Activated CD4-positive, alpha-beta memory T cell treated with anti-CD3 and anti-CD28 coated beads for 36 hours (primary cell): ENCODE data around the gene RBMS1. TPM values are rescaled to one million over a fixed set of nuclear protein-coding genes. Genes with fewer than 3 reads are reported as not detected.
A peak's percentile ranks its signal among the peaks of the same experiment; 100 is the strongest.

Experiments
- CTCF ChIA-PET: fragments of 350-600 bp; sonication (Branson Sonifier 250); formaldehyde crosslinking; loops from one replicate; lab custom pipeline; 2021; ENCODE audit warnings: antibody characterized with exemption, inconsistent platforms; lab: Charles Lee
- POLR2A ChIA-PET: fragments of 350-600 bp; sonication (Branson Sonifier 250); formaldehyde crosslinking; loops from one replicate; lab custom pipeline; 2021; ENCODE audit warnings: antibody characterized with exemption; lab: Charles Lee
- DNase-seq: peaks from one replicate; pipeline ENCODE4 v3.0.0-alpha.2; 2020
- H3K27ac Mint-ChIP-seq: one replicate; pipeline ENCODE4 v1.8.0; 2021; ENCODE audit warnings: mixed read lengths
- H3K27me3 Mint-ChIP-seq: one replicate; pipeline ENCODE4 v1.8.0; 2021; ENCODE audit warnings: mixed read lengths
- H3K36me3 Mint-ChIP-seq: one replicate; pipeline ENCODE4 v1.8.0; 2021; ENCODE audit warnings: mixed read lengths
- H3K4me1 Mint-ChIP-seq: one replicate; pipeline ENCODE4 v1.8.0; 2021; ENCODE audit warnings: low read depth, mixed read lengths
- H3K4me3 Mint-ChIP-seq: one replicate; pipeline ENCODE4 v1.8.0; 2021; ENCODE audit warnings: mild to moderate bottlenecking, mixed read lengths
- H3K9me3 Mint-ChIP-seq: one replicate; pipeline ENCODE4 v1.8.0; 2021; ENCODE audit warnings: mixed read lengths
- intact Hi-C: fragments of 100-400 bp; cut with micrococcal nuclease; formaldehyde crosslinking; loops from one replicate; pipeline ENCODE4 v1.15.1; 2023
- total RNA-seq, 2 experiments: library from RNA; stranded (reverse); gene quantifications; one replicate each; pipeline ENCODE4 v1.2.3, GENCODE V29; 2021

Gene RBMS1
- total RNA-seq, 2 experiments from 2014 or later, result 37.9 to 40.0 TPM

DNA sequence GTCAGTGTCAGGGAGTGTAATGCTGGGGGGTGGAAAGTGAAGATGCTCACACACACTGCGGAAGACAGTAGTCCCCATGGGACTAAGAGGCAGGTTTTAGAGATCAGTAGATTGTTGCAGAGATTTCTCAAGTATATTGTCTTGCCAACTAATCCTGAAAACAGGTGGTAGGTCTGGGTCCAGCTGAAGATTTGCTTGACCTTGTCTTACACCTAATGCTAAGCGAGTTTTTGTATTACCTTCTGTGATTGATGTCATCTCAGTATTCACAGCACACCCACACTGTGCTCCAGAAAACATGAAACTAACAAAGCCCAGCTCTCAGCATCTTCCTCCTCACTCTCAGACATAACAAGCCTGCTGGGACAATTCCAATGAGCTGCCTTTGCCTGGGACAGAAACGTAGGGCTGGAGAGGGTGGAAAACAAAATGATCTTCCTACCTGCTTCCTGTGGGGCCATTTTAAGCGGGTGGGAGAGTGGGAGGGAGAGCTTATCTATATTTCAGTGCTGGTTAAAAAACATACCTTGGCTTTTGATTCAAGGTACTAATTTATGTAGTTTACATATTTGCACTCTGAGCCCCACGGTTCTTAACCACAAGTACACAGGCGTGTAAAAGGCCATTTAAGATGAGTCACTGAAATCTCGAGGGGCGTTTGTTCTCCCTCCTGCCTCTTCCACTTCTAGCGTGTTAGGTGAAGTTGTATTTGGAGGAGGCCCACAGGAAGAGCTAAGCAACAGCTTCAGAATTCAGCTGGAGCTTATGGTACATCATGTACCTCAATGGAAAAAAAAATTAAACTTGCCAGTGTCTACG is 23.1 kb upstream of the RBMS1 start:
- CTCF ChIA-PET, result interaction anchor here (0.6 to 1.8 kb wide), 5 partner anchors 88 to 265 kb away, joined by 3 to 5 read pairs (median 3); no protein-coding TSS in a partner anchor
- POLR2A ChIA-PET, result no interaction called here
- peaks cover 33% of the 10 kb centered on the region for H3K4me1 Mint-ChIP-seq
- intact Hi-C loops, result loop anchor here (1.0 to 5.0 kb wide), 4 partner anchors 9 to 294 kb away; no protein-coding TSS in a partner anchor
- H3K27me3 Mint-ChIP-seq, result no peaks in the 10 kb centered on the region
- no peaks in the 10 kb centered on the region for H3K36me3 Mint-ChIP-seq
- peak overlapping the region; percentile 10 for H3K27ac Mint-ChIP-seq
- no peak overlapping the region for H3K4me3 Mint-ChIP-seq
- H3K9me3 Mint-ChIP-seq, result no peaks in the 10 kb centered on the region
- peak; percentile 26 for DNase-seq

DNA sequence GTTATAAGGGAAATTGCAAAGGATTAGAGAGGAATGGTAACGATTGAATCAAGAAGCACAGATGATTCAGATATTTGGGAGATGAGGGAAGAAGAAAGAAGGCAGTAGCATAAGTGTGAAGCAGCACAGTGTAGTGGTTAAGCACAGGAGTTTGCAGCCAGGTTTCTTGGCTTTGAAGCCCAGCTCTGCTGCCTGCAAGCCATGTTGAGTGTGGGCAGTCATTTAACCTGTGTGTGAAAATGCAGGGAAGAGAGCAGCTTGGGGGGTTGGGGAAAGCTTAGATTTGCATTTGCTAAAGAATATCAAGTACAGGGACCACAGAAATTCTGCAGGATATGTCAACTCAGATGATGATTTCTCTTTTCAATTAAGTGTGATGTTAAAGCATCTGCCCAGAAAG is 21.5 kb upstream of the RBMS1 start:
- intact Hi-C loops, result loop anchor here (5.0 kb wide), 2 partner anchors 137 to 293 kb away; no protein-coding TSS in a partner anchor
- CTCF ChIA-PET, result no interaction called here
- POLR2A ChIA-PET, result no interaction called here
- no peaks in the 10 kb centered on the region for H3K36me3 Mint-ChIP-seq
- no peak overlapping the region for H3K4me3 Mint-ChIP-seq
- no peaks in the 10 kb centered on the region for H3K9me3 Mint-ChIP-seq
- H3K27ac Mint-ChIP-seq, result no peak overlapping the region
- peaks cover 33% of the 10 kb centered on the region for H3K4me1 Mint-ChIP-seq
- DNase-seq, result no peak
- H3K27me3 Mint-ChIP-seq, result no peaks in the 10 kb centered on the region

GRCh38 chr2:160513120-160513519 is 19.5 kb upstream of the RBMS1 start:
- POLR2A ChIA-PET, result no interaction called here
- intact Hi-C loops, result no loop called here

DNA sequence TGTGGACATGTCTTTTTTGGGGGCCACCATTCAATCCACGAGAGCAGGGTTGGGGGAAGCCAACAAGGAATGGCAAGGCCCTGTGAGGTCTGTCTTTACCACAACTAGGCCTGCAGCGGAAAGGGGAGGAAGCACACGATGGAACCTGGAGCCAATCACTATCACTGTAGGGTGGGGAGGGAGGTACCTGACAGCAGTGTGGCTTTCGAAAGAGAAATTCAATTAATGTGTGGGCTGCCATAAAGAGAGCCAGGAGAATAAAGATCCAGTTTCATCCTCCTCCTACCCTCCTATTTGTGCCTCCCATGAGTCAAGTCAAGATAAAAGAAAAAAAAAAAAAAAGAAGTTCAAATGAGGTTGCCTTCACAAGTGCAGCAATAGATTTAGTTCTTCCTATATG is 18.9 kb upstream of the RBMS1 start:
- H3K27me3 Mint-ChIP-seq, result no peaks in the 10 kb centered on the region

More at GRCh38 chr2:160513120-160513519, 19.5 kb upstream of the RBMS1 start:
- no peak overlapping the region for H3K27ac Mint-ChIP-seq
- H3K4me1 Mint-ChIP-seq, result peaks cover 35% of the 10 kb centered on the region
- no peak overlapping the region for H3K4me3 Mint-ChIP-seq
- no peaks in the 10 kb centered on the region for H3K27me3 Mint-ChIP-seq
- H3K36me3 Mint-ChIP-seq, result no peaks in the 10 kb centered on the region
- CTCF ChIA-PET, result no interaction called here
- H3K9me3 Mint-ChIP-seq, result no peaks in the 10 kb centered on the region
- DNase-seq, result no peak

DNA sequence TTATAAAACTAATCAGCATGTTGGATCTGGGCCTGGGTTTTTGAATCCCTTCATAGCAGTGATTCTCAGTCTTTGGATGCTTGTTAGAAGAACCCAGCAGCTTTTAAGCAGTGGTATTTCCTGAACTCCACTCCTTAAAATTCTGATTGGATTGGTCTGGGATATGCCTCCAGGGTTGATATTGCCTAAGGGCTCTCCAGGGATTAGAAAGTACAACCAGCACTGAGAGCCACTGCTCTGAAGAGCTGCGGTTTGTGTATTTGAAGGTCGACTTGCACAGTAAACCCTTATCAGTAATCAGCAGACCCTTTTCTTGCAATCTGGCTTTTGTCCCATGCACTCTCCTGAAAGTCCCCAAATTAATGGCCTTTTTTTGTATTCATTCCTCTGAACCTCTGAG is 17.0 kb upstream of the RBMS1 start:
- H3K4me3 Mint-ChIP-seq, result no peak overlapping the region
- no peak for DNase-seq
- ChIA-PET POLR2A (interaction anchor here (0.6 kb wide), 1 partner anchor 1637 kb away, joined by 4 read pairs; no protein-coding TSS in a partner anchor), CTCF (no interaction called here)
- no peaks in the 10 kb centered on the region for H3K27me3 Mint-ChIP-seq
- peaks cover 33% of the 10 kb centered on the region for H3K4me1 Mint-ChIP-seq
- H3K9me3 Mint-ChIP-seq, result no peaks in the 10 kb centered on the region
- no peaks in the 10 kb centered on the region for H3K36me3 Mint-ChIP-seq
- H3K27ac Mint-ChIP-seq, result no peak overlapping the region
- intact Hi-C loops, result no loop called here

More for the DNA sequence above, 18.9 kb upstream of the RBMS1 start:
- CTCF ChIA-PET, result no interaction called here
- Mint-ChIP-seq H3K4me3 (no peak overlapping the region), H3K9me3 (no peaks in the 10 kb centered on the region), H3K4me1 (peaks cover 35% of the 10 kb centered on the region), H3K36me3 (no peaks in the 10 kb centered on the region), H3K27ac (no peak overlapping the region)
- DNase-seq, result no peak
- POLR2A ChIA-PET, result no interaction called here
- intact Hi-C loops, result no loop called here

- Mint-ChIP-seq H3K9me3 (no peaks in the 10 kb centered on the region), H3K4me1 (peaks cover 24% of the 10 kb centered on the region), H3K27ac (no peak overlapping the region), H3K36me3 (no peaks in the 10 kb centered on the region), H3K4me3 (no peak overlapping the region), H3K27me3 (no peaks in the 10 kb centered on the region)
- POLR2A ChIA-PET, result no interaction called here
- no peak for DNase-seq
- CTCF ChIA-PET, result no interaction called here
- intact Hi-C loops, result no loop called here
These were observed 15.4 kb upstream of the RBMS1 start for GRCh38 chr2:160509016-160509415.

DNA sequence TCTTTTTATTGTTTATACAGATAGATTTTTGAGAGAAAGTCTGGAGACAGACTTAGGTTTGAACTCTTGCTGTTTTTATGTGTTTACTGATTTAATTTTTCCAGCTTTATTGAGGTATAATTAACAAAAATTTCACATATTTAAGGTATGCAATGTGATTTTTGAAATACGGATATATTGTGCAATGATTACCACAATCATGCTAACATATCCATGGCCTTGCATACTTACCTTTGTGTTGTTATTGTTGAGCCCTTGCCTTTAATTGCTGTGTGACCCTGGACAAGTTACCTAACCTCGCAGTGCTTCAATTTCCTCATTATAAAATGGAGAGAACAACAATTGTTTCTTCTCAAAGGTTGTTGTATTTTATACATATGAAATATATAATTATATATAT is 13.9 kb upstream of the RBMS1 start:
- ChIA-PET POLR2A (no interaction called here), CTCF (no interaction called here)
- intact Hi-C loops, result loop anchor here (1.0 kb wide), 1 partner anchor 9 kb away; no protein-coding TSS in a partner anchor
- DNase-seq, result no peak
- no peak overlapping the region for H3K27ac Mint-ChIP-seq
- no peaks in the 10 kb centered on the region for H3K36me3 Mint-ChIP-seq
- no peaks in the 10 kb centered on the region for H3K9me3 Mint-ChIP-seq
- no peaks in the 10 kb centered on the region for H3K27me3 Mint-ChIP-seq
- H3K4me1 Mint-ChIP-seq, result peaks cover 20% of the 10 kb centered on the region
- no peak overlapping the region for H3K4me3 Mint-ChIP-seq

DNA sequence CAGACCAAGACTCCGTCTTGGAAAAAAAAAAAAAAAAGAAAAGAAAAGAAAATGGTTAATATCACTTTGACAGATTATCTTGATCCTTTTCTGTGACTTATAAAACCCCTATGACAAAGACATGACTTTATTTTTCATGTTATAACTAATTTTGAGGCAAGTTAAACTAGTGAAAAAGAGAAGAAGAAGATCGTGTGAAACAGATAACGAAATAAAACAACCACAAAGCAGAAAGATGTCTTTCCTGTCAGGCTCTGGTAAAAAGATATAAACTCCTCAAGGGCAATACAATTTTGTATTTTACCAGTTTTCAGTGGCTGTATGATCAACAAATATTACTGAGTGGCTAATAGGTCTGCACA is 13.4 kb upstream of the RBMS1 start:
- CTCF ChIA-PET, result no interaction called here

GRCh38 chr2:160506371-160507045 is 12.9 kb upstream of the RBMS1 start:
- Mint-ChIP-seq H3K4me1 (peaks cover 15% of the 10 kb centered on the region), H3K27ac (peak overlapping the region; percentile 0), H3K36me3 (no peaks in the 10 kb centered on the region), H3K27me3 (no peaks in the 10 kb centered on the region), H3K9me3 (no peaks in the 10 kb centered on the region), H3K4me3 (peak overlapping the region; percentile 31)
- DNase-seq, result no peak
- intact Hi-C loops, result loop anchor here (1.0 kb wide), 1 partner anchor 10 kb away; no protein-coding TSS in a partner anchor
- ChIA-PET POLR2A (no interaction called here), CTCF (no interaction called here)

More for the DNA sequence above, 13.4 kb upstream of the RBMS1 start:
- Mint-ChIP-seq H3K9me3 (no peaks in the 10 kb centered on the region), H3K4me1 (peaks cover 16% of the 10 kb centered on the region), H3K27ac (no peak overlapping the region), H3K36me3 (no peaks in the 10 kb centered on the region), H3K27me3 (no peaks in the 10 kb centered on the region), H3K4me3 (peak overlapping the region; percentile 31)
- intact Hi-C loops, result loop anchor here (1.0 kb wide), 1 partner anchor 9 kb away; no protein-coding TSS in a partner anchor
- POLR2A ChIA-PET, result no interaction called here
- DNase-seq, result no peak

GRCh38 chr2:160505256-160505655 is 11.6 kb upstream of the RBMS1 start:
- no peaks in the 10 kb centered on the region for H3K9me3 Mint-ChIP-seq
- H3K27ac Mint-ChIP-seq, result no peak overlapping the region
- no peak for DNase-seq
- no peak overlapping the region for H3K4me3 Mint-ChIP-seq
- peaks cover 15% of the 10 kb centered on the region for H3K4me1 Mint-ChIP-seq
- no peaks in the 10 kb centered on the region for H3K36me3 Mint-ChIP-seq
- ChIA-PET POLR2A (no interaction called here), CTCF (no interaction called here)
- no peaks in the 10 kb centered on the region for H3K27me3 Mint-ChIP-seq
- intact Hi-C loops, result no loop called here

DNA sequence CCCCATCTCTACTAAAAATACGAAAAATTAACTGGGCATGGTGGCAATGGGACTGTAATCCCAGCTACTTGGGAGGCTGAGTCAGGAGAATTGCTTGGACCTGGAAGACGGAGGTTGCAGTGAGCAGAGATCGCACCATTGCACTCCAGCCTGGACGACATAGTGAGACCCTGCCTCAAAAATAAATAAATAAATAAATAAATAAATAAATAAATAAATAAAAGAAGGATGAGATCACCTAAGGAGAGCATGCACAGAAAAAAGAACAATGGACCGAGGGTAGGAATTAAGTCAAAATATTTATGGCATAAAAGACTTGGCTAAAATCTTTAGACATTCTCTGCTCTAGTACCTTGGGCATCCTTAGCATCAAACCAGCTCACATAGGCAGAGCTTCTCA is 8.9 kb upstream of the RBMS1 start:
- Mint-ChIP-seq H3K4me1 (peaks cover 13% of the 10 kb centered on the region), H3K9me3 (no peaks in the 10 kb centered on the region), H3K27ac (no peak overlapping the region), H3K27me3 (no peaks in the 10 kb centered on the region), H3K4me3 (no peak overlapping the region), H3K36me3 (no peaks in the 10 kb centered on the region)
- ChIA-PET POLR2A (no interaction called here), CTCF (no interaction called here)
- DNase-seq, result no peak
- intact Hi-C loops, result no loop called here

DNA sequence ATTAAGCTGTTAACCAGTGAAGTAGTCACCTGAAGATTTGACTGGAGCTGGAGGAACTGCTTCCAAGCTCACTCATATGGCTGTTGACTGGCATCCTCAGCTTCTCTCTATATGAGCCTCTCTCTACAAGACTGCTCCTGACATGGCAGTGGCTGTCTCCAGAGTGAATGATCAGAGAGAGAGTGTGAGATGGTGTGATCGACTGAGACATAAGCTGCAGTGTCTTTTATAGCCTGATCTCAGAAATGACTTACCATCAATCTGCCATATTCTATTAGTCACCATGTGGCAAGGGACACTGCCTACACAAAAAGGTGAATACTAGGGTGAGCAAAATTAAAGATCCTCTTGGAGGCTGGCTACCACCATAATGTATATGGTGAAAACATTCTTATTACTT is 7.8 kb upstream of the RBMS1 start:
- no peaks in the 10 kb centered on the region for H3K36me3 Mint-ChIP-seq
- H3K27me3 Mint-ChIP-seq, result no peaks in the 10 kb centered on the region
- ChIA-PET POLR2A (no interaction called here), CTCF (no interaction called here)
- no peak overlapping the region for H3K27ac Mint-ChIP-seq
- no peak overlapping the region for H3K4me3 Mint-ChIP-seq
- intact Hi-C loops, result no loop called here
- H3K4me1 Mint-ChIP-seq, result peaks cover 5% of the 10 kb centered on the region
- no peaks in the 10 kb centered on the region for H3K9me3 Mint-ChIP-seq
- no peak for DNase-seq
